Measurements from ENCODE around the gene ATP9A. TPM values are rescaled to one million over a fixed set of nuclear protein-coding genes. Genes with fewer than 3 reads are reported as not detected.

ATP9A gene
- total RNA-seq, 1 donor from 2014 or later, result 88.1 TPM

DNA sequence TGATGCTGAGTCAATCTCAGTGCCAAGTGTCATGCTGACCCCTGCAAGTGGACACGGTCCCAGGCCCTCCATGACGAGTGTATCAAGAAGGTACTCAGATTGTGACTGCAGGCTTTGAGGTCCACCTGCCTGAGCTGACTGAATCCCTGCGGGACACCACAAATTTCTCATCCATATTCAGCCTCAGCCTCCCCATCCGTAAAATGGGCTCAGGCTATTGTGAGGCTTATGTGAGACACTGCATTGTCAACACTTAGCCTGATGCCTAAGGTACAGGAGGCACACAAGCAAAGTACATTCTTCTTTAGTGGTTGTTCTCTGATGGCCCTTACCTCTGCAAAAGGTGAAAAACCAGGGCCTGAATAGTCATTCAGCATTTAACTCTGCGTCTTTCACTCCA, 155.3 kb downstream of the ATP9A start:
- TF ChIP-seq, protein P1, sequence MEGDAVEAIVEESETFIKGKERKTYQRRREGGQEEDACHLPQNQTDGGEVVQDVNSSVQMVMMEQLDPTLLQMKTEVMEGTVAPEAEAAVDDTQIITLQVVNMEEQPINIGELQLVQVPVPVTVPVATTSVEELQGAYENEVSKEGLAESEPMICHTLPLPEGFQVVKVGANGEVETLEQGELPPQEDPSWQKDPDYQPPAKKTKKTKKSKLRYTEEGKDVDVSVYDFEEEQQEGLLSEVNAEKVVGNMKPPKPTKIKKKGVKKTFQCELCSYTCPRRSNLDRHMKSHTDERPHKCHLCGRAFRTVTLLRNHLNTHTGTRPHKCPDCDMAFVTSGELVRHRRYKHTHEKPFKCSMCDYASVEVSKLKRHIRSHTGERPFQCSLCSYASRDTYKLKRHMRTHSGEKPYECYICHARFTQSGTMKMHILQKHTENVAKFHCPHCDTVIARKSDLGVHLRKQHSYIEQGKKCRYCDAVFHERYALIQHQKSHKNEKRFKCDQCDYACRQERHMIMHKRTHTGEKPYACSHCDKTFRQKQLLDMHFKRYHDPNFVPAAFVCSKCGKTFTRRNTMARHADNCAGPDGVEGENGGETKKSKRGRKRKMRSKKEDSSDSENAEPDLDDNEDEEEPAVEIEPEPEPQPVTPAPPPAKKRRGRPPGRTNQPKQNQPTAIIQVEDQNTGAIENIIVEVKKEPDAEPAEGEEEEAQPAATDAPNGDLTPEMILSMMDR (IDR thresholded peaks at IDR 0.05; ENCODE audit: unreplicated experiment), result no peak
- Mint-ChIP-seq H3K4me3 (ENCODE audit: low read depth) (no peak overlapping the region), H3K4me1 (ENCODE audit: low read depth) (no peaks in the 10 kb centered on the region), H3K27ac (no peak overlapping the region), H3K36me3 (ENCODE audit: insufficient read depth) (peaks cover 28% of the 10 kb centered on the region), H3K27me3 (no peaks in the 10 kb centered on the region), H3K9me3 (ENCODE audit: low read depth) (no peaks in the 10 kb centered on the region)
- no peak for DNase-seq (ENCODE audit: low spot score, unreplicated experiment)

DNA sequence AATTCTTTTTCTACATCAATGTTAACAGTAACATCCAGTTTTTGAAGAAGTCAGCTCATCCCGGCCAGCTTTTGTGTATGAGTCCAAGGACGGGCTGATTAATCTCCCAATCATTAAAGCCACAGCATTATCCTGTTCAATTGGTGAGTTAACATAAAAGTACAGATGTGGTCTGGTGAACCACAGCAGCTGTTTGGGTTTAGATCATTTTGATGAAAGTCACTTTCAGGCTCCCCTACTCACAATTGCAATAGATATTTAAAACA, 156.6 kb downstream of the ATP9A start:
- Mint-ChIP-seq H3K27ac (no peak overlapping the region), H3K27me3 (no peaks in the 10 kb centered on the region), H3K4me1 (ENCODE audit: low read depth) (no peaks in the 10 kb centered on the region), H3K9me3 (ENCODE audit: low read depth) (no peaks in the 10 kb centered on the region), H3K4me3 (ENCODE audit: low read depth) (no peak overlapping the region), H3K36me3 (ENCODE audit: insufficient read depth) (peaks cover 25% of the 10 kb centered on the region)
- no peak for DNase-seq (ENCODE audit: low spot score, unreplicated experiment)
- TF ChIP-seq, protein P1 (IDR thresholded peaks at IDR 0.05; ENCODE audit: unreplicated experiment), result no peak

DNA sequence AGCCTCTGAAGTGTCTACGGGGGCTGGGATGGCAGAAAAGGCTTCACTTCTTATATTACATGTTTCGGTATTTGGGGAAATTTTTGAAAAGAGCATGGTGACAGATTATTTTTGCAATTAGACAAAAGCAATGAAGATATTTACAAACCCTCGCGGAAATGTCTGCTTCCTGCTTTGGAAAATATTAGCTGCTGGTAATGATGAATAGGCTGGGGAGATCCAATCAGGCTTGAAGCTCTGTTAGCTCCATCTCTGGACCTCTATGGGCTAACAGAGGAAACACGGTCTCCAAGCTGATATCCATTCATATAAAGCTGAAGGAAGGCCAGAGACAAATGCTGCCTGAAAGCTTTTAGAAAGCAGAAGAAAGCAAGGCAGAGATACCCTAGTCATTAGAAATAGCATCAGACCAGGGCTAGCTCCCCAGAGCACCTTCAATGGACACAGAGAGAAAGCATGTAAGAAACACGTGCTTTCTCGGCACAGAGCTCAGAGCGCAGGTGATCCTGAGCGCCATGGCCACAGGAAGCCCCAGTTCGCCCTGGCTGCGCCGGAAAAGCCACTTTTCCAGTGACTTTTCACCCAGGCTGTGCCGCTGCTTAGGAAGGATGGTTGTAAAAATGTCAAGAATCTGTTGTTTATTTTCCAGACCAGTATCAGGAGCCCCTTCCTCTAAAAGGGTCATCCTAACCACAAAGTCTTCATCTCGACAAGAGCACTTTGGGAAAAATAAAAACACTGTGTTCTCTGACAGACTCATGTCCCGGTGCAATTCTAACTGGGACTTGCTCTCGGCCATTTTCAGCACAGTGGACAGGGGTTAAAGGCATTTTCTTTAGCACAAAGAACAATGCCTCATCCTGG, 157.2 kb downstream of the ATP9A start:
- H3K36me3 Mint-ChIP-seq (ENCODE audit: insufficient read depth), result peaks cover 25% of the 10 kb centered on the region
- H3K27me3 Mint-ChIP-seq, result no peaks in the 10 kb centered on the region
- H3K27ac Mint-ChIP-seq, result no peak overlapping the region
- H3K4me1 Mint-ChIP-seq (ENCODE audit: low read depth), result no peaks in the 10 kb centered on the region
- TF ChIP-seq, protein P1 (IDR thresholded peaks at IDR 0.05; ENCODE audit: unreplicated experiment), result no peak
- H3K4me3 Mint-ChIP-seq (ENCODE audit: low read depth), result no peak overlapping the region
- DNase-seq (ENCODE audit: low spot score, unreplicated experiment), result no peak
- H3K9me3 Mint-ChIP-seq (ENCODE audit: low read depth), result no peaks in the 10 kb centered on the region

DNA sequence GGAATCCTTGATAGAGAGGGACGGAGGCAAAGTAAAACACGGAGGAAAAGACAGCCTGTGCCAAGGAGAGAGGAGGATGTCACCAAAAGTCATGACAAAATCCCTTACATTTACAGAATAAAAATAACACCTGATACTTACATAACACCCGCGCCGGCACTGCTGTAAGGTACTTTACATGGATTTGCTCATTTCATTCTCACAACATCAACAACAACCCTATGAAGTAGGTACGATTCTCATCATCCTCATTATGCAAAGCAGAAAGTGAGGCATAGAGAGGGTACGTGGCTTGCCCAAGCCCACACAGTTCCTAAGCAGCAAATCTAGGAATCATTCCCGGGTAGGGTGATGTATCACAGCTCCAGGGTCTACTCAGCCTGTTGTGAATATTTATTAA, 158.1 kb downstream of the ATP9A start:
- Mint-ChIP-seq H3K36me3 (ENCODE audit: insufficient read depth) (peaks cover 26% of the 10 kb centered on the region), H3K9me3 (ENCODE audit: low read depth) (no peaks in the 10 kb centered on the region), H3K4me3 (ENCODE audit: low read depth) (no peak overlapping the region), H3K27ac (no peak overlapping the region), H3K27me3 (no peaks in the 10 kb centered on the region), H3K4me1 (ENCODE audit: low read depth) (no peaks in the 10 kb centered on the region)
- TF ChIP-seq, protein P1 (IDR thresholded peaks at IDR 0.05; ENCODE audit: unreplicated experiment), result no peak
- no peak for DNase-seq (ENCODE audit: low spot score, unreplicated experiment)

DNA sequence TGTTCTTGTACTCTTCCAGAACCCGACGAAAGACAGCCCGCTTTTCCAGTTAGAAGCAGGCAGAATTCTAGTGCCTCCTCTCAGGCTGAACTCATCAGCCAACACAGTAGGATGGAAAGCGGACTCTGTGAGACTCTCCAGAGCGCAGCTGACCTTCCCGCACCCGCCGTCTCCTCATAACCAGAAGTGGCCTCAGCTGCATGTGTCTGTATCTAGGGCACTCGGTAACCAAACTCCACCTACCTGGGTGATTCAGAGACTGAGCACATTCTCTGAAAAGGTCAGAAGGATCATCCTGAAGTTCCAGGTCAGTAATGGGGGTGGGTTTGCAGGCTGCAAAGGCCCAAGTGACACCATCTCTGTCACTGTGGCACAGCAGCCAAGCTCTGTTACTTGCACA, 158.9 kb downstream of the ATP9A start:
- TF ChIP-seq, protein P1 (IDR thresholded peaks at IDR 0.05; ENCODE audit: unreplicated experiment), result no peak
- peaks cover 25% of the 10 kb centered on the region for H3K36me3 Mint-ChIP-seq (ENCODE audit: insufficient read depth)
- DNase-seq (ENCODE audit: low spot score, unreplicated experiment), result no peak
- H3K27ac Mint-ChIP-seq, result no peak overlapping the region
- H3K9me3 Mint-ChIP-seq (ENCODE audit: low read depth), result no peaks in the 10 kb centered on the region
- no peak overlapping the region for H3K4me3 Mint-ChIP-seq (ENCODE audit: low read depth)
- no peaks in the 10 kb centered on the region for H3K27me3 Mint-ChIP-seq
- no peaks in the 10 kb centered on the region for H3K4me1 Mint-ChIP-seq (ENCODE audit: low read depth)

Measured in progenitor cell of endocrine pancreas (in vitro differentiated cells).